GM19463 (cell line): Measurements from ENCODE around the gene OR2L3.
"Not testable (repeated sequence)": the region's sequence is repeated elsewhere in the genome, so short reads cannot be mapped to it uniquely, and the experiment has no call there.

Source experiments
- ATAC-seq: cut with Tn5 transposase; IDR thresholded peaks from one replicate; pipeline ENCODE4 v1.9.1; 2021; ENCODE audit warnings: mild to moderate bottlenecking, moderate library complexity; ENCODE audit not compliant: unreplicated experiment

Gene OR2L3, protein sequence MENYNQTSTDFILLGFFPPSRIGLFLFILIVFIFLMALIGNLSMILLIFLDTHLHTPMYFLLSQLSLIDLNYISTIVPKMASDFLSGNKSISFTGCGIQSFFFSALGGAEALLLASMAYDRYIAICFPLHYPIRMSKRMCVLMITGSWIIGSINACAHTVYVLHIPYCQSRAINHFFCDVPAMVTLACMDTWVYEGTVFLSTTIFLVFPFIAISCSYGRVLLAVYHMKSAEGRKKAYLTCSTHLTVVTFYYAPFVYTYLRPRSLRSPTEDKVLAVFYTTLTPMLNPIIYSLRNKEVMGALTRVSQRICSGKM

GRCh38 chr1:248046536-248046935, at the start of gene OR2L3:
Gene OR2L3 (plus strand): TSS chr1:248046836. CDS start chr1:248060682, 13,846 bp downstream.
- ATAC-seq = no peak

DNA sequence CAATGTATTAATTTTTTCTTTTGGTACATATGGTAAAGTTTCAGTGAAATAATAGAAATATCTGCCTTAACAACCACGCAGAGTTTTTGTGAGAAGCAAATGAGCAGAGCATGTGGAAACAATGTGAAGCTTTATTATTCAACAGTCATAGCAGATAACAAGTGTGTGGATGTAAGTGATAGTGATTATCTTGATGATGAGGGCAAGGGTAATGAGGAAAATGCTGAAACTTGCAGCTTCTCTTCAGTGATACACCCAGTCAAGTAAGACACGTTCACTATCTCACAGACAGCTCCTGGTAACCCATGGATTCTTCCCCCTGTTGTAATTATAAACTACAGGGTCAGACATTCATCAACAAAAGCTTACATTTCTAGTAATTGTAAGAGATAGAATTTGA, 47.8 kb upstream of the OR2L3 start:
- ATAC-seq = no peak

DNA sequence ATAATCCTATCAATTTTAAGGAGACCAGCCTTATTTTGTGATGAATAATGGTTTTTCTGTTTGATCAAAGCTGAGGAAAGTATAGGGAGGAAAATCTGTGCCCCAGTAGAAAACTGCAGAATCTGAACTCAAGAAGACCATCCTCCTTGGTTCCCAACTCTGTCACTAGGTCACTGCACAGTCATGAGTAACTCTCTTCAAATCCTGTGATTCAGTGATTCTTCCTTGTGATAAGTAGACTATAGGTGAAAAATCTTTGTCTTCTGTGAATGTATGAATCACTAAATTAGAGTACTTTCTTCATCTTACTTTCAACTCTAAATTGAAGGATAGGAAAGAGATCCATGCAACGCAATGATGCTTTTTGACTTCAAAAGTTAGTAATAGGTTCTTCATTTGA, 46.5 kb upstream of the OR2L3 start:
- no peak for ATAC-seq

DNA sequence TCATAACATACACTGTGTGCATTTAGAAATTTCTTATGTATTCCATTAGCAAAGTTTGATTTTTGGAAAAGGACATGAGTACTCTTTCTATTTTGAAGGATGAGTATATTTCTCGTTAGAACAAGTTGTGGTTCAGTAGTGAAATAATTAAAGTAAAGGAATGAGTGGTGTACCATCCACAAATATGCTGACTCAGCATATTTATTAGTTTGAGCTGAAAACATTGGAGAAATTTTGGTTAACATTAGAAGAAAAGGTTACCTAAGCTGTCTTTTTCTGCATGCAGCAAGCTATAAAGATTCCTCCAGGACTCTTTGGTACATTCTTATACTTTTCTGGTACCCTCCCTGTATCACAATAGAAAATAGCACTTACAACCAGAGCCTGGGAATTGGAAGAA, 38.9 kb upstream of the OR2L3 start:
- no peak for ATAC-seq

DNA sequence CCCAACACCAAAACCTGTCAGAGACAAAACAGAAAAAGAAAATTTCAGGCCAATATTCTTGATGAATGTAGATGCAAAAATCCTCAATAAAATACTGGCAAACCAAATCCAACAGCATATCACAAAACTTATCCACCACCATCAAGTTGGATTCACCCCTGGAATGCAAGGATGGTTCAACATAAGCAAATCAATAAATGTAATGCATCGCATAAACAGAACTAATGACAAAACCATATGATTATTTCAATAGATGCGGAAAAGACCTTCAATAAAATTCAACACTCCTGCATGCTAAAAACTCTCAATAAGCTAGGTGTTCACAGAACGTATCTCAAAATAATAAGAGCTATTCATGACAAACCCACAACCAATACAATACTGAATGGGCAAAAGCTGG, 37.0 kb upstream of the OR2L3 start:
- no peak for ATAC-seq

DNA sequence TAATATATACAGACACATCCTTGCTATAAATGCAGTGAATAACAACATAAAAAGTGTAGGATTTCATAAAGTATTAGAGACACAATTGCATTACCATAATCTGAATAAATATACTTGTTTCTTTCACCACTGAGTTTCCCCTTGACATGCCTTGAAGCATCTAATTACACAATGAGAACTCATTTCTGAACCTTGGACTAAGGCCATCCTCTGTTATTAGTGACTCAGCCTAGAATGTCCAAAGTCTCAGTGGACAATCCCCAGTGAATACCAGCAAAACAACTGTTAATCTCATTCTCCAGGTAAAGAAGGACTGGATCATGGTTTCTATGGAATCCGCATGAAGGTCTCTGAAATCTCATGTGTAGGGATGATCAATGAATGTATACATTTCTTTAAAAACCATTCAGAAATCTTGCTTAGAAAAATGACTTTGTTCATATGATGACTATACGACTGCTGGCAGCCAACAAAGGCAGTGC, 33.4 kb upstream of the OR2L3 start, which contains the start of gene OR2L5:
TSS of gene OR2L5 (plus strand) at position 432 of the 482 bp plus-strand sequence. CDS start 8,288 bp downstream, outside the sequence.
- no peak for ATAC-seq

DNA sequence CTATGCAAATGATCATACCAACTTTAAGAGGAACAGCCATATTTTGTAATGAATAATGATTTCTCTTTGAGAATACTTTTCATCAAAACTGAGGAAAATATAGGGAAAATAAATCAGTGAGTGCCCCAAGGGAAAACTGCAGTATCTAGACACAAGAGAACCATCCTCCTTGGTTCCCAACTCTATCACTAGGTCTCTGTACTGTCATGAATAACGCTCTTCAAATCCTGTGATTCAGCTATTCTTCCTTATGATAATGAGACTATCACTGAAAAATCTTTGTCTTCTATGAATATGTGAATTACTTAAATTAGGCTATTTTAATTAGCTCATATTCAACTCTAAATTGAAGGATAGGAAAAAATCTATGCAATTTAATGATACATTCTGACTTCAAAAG, 30.8 kb upstream of the OR2L3 start:
- ATAC-seq = no peak

DNA sequence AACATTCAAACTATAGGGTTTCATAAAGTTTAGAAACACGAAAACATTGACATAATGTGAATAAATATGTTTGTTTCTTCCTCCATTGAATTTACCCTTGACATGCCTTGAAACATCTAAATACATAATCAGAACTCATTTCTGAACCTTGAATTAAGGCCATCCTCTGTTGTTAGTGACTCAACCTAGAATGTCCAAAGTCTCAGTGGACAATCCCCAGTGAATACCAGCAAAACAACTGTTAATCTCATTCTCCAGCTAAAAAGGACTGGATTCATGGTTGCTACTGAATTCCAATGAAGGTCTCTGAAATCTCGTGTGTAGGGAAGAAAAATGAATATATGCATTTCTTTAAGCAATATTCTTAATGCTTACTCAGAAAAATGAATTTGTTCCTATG, 16.9 kb upstream of the OR2L3 start, which contains the start of gene OR2L2:
TSS of gene OR2L2 (plus strand) at position 301 of the 400 bp plus-strand sequence. CDS start 8,198 bp downstream, outside the sequence.
- ATAC-seq = no peak

DNA sequence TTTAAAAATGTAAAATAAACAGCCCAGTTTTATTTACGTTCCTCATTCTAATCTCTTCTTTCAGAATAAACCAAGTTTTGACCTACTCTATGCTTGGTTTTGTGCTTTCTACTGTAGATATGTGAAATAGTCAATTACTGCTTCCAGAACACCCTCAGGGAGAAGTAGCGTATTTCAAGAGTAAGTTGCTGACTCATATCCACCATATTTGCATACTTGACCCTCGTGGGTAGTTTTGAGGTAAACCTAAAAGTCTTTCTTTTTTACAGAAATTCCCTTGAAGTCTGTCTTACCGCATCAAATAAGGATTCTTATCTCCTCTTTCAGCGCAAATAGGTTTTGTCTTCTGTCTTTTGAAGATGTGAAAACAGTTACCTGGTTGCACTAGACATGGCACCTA, 1.4 kb upstream of the OR2L3 start:
- ATAC-seq = no peak

DNA sequence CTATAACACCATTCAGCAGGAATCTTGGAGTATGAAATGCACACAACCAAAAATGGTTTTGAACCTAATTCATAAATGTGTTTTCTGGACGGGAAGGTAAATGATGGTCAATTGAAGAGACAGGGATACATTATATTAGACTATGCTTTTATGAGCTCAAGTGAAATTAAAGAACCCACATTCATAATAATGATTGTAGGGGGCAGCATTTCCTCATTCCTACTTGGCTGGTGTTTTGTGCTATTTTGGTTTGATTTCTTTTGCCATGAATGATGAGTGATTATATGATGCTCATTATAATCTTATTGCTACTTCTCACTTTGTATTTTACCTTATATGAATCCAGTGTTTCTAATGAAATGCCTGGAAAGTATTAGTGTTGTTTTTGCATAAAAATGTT, 372 bp downstream of the OR2L3 start:
- no peak for ATAC-seq

DNA sequence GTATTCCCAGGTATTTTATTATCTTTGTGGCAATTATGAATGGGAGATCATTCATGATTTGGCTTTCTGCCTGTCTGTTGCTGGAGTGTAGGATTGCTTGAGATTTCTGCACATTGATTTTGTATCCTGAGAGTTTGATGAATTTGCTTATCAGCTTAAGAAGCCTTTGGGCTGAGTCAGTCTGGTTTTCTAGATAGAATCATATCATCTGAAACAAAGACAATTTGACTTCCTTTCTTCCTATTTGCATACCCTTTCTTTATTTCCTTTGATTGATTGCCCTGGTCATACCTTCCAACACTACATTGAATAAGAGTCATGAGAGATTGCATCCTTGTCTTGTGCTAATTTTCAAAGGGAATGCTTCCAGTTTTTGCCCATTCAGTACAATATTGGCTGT, 8.0 kb downstream of the OR2L3 start:
- no peak for ATAC-seq

- ATAC-seq = no peak
Measured at GRCh38 chr1:248055261-248055660, 8.6 kb downstream of the OR2L3 start.

- no peak for ATAC-seq
Measured at GRCh38 chr1:248065071-248065470, 18.4 kb downstream of the OR2L3 start.

- no peak for ATAC-seq
Measured at GRCh38 chr1:248065604-248066003, 19.0 kb downstream of the OR2L3 start.

DNA sequence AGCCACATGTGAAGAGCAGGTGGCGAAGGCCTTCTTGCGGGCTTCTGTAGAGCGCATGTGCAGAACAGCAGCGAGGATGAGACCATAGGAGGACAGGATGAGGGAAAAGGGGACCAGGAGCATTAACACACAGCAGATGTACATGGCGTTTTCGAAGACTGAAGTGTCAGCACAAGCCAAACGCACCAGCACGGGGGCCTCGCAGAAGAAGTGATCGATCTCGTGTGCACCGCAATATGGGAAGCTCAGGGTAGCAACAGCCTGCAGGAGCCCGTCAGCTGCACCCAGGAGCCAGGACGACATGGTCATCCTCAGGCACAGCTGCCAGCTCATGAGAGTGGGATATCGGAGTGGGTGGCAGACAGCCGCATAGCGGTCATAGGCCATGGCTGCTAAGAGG, 37.2 kb downstream of the OR2L3 start:
- ATAC-seq = not testable (repeated sequence)

DNA sequence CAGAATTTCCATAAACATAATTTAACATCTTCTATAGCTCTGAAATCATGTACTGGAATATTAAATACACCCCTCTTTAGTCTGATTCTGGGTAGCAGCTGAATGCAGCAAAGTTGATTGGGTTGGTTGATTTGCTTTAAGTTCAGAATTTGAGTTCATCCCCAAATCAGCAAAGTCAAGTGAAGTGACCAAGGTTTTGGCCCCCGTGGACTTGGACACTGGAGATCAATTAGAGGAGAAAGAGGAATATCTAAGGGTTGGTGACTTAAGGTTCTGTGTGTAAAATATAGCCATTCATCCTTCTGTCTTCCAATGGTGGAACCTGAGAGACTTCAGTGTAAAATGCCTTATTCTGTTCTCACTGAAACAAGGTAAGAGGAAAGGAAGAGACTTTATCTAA, 48.2 kb downstream of the OR2L3 start, which contains the start of gene OR2L13:
TSS of gene OR2L13 (plus strand) at position 301 of the 400 bp plus-strand sequence. CDS start 4,192 bp downstream, outside the sequence.
- ATAC-seq = no peak

DNA sequence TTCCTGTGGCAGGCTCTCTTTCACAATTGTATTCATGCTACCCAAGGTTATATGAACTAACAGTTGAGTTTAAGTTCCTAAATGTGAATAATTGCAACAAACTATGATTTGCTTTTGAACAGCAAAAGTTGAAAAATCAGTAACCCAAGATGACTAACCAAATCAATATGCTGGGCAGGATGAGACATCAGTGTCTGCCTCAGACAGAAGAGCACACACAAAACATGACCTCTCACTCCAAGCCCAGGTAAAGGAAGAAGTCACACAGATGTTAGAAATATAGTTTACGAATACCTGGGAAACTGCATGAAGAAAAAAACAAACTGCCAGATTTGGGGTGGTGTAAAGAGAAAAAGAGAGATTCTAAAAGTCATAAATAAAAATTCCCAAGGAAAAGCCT, 51.9 kb downstream of the OR2L3 start:
- no peak for ATAC-seq

GRCh38 chr1:248102847-248103246, 56.2 kb downstream of the OR2L3 start:
- no peak for ATAC-seq

- ATAC-seq = no peak
Measured at GRCh38 chr1:248111157-248111556, 64.5 kb downstream of the OR2L3 start.
